ENCODE measurements around the gene HERC2. TPM values are rescaled to one million over a fixed set of nuclear protein-coding genes. Genes with fewer than 3 reads are reported as not detected.
"Not testable (repeated sequence)": the region's sequence is repeated elsewhere in the genome, so short reads cannot be mapped to it uniquely, and the experiment has no call there.

Gene HERC2
- total RNA-seq, 2 experiments from 2014 or later = 41.6 to 42.9 TPM

DNA sequence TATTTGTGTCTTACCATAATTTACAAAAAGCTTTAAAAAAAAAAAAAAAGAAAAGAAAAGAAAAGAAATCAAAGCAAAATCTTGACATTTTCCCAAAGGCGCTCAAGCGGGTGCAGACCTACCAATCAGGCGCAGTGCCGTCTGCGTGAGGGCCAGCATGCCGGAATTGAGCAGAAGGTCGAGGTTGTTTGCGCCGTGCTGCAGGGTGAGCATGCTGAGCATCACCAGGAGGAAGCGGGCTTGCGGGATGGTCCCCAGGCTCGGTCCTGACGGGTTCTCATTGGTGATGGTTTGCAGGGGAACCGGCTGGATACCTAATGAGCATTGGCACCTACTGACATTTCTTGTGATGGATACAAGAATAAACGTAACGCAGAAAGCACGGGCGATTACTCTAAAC is 93.9 kb downstream of the HERC2 start:
- Mint-ChIP-seq H3K27ac (no peak overlapping the region), H3K4me1 (no peaks in the 10 kb centered on the region), H3K27me3 (no peaks in the 10 kb centered on the region), H3K4me3 (no peak overlapping the region), H3K36me3 (peaks cover 21% of the 10 kb centered on the region), H3K9me3 (ENCODE audit: low read depth) (no peaks in the 10 kb centered on the region)
- CTCF ChIA-PET = no interaction called here
- ATAC-seq = no peak
- DNase-seq = no peak

DNA sequence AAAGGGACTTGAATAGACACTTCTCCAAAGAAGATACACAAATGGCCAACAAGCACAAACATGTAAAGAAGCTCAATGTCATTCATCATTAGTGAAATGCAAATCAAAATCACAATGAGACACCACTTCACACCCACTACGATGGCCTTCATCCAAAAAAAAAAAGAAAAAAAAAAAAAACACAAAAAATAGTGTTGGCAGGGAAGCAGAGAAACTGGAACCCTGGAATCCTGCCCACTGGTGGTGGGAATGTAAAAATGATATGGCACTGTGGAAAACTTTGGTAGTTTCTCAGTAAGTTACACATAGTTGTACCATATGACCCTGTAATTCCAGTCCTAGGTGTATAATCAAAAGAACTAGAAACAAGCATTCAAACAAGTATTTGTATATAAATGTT is 94.7 kb downstream of the HERC2 start:
- not testable (repeated sequence) for DNase-seq; ATAC-seq; H3K27ac Mint-ChIP-seq; H3K4me1 Mint-ChIP-seq; H3K27me3 Mint-ChIP-seq; H3K9me3 Mint-ChIP-seq (ENCODE audit: low read depth); H3K4me3 Mint-ChIP-seq
- H3K36me3 Mint-ChIP-seq = peaks cover 17% of the 10 kb centered on the region
- CTCF ChIA-PET = interaction anchor here (0.7 kb wide), 1 partner anchor 101 kb away, joined by 4 read pairs; no protein-coding TSS in a partner anchor

DNA sequence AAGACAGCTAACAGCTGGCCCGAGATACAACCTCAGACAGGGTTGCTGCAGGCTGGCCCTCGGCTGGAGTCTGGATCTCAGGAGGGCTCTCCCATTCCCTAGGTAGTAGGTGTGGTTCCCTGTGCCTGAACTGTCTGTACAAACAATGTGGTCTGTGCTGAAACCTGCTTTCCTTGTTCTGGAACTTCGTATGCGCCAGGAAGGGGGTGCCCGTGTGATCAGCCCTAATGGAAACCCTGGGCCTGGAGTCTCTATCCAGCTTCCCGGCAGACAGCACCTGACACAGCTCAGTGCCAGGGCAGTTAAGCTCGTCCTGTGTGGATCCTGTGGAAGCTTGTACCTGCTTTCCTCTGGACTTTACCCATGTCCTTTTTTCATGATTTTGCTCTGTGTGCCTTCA is 99.4 kb downstream of the HERC2 start:
- DNase-seq; H3K4me1 Mint-ChIP-seq; H3K4me3 Mint-ChIP-seq; H3K9me3 Mint-ChIP-seq (ENCODE audit: low read depth); CTCF ChIA-PET; H3K27ac Mint-ChIP-seq; ATAC-seq; H3K27me3 Mint-ChIP-seq: not testable (repeated sequence)
- peaks cover 14% of the 10 kb centered on the region for H3K36me3 Mint-ChIP-seq

GRCh38 chr15:28221696-28222095 is 100.3 kb downstream of the HERC2 start:
- H3K4me3 Mint-ChIP-seq; H3K27ac Mint-ChIP-seq; DNase-seq; H3K9me3 Mint-ChIP-seq (ENCODE audit: low read depth); H3K4me1 Mint-ChIP-seq; CTCF ChIA-PET; H3K27me3 Mint-ChIP-seq; ATAC-seq: not testable (repeated sequence)
- H3K36me3 Mint-ChIP-seq = peaks cover 14% of the 10 kb centered on the region

GRCh38 chr15:28219116-28219515 is 102.9 kb downstream of the HERC2 start:
- ATAC-seq (no peak), DNase-seq (no peak)
- Mint-ChIP-seq H3K27me3 (no peaks in the 10 kb centered on the region), H3K4me1 (no peaks in the 10 kb centered on the region), H3K9me3 (ENCODE audit: low read depth) (no peaks in the 10 kb centered on the region), H3K36me3 (peaks cover 1% of the 10 kb centered on the region), H3K27ac (no peak overlapping the region), H3K4me3 (no peak overlapping the region)
- CTCF ChIA-PET = no interaction called here

DNA sequence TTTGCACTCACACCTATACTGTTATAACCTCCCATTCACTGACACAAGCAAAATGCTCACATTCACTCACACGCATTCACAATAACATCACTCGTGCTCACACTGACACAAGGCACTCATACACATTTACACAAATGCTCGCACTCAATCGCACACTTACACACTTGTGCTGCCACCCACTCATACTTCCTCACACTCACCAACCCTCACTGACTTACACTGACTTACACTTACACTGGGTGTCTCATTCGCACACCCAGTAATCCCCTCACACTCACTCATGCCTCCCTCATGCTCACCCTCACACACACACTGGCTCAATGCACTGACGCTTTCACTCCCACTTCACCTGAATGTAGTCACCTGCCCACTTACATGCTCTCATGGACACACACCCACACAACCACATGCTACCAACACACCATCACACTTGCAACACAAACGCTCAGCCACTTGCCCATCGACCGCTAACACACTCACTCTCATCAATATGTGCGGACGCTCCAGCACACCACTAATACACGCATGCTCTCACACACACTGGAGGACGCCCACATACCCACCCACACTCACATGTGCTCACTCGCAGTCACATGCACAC is 104.9 kb downstream of the HERC2 start:
- H3K27me3 Mint-ChIP-seq; CTCF ChIA-PET; DNase-seq; H3K36me3 Mint-ChIP-seq; H3K4me1 Mint-ChIP-seq; H3K9me3 Mint-ChIP-seq (ENCODE audit: low read depth); H3K4me3 Mint-ChIP-seq; H3K27ac Mint-ChIP-seq; ATAC-seq: not testable (repeated sequence)

GRCh38 chr15:28215521-28215920 is 106.5 kb downstream of the HERC2 start:
- H3K4me3 Mint-ChIP-seq; DNase-seq; CTCF ChIA-PET; H3K4me1 Mint-ChIP-seq; H3K27ac Mint-ChIP-seq; H3K27me3 Mint-ChIP-seq; H3K9me3 Mint-ChIP-seq (ENCODE audit: low read depth); H3K36me3 Mint-ChIP-seq; ATAC-seq: not testable (repeated sequence)

GRCh38 chr15:28214006-28214790 is 107.8 kb downstream of the HERC2 start:
- H3K4me1 Mint-ChIP-seq; CTCF ChIA-PET; H3K27ac Mint-ChIP-seq; H3K9me3 Mint-ChIP-seq (ENCODE audit: low read depth); H3K36me3 Mint-ChIP-seq; DNase-seq; ATAC-seq; H3K4me3 Mint-ChIP-seq; H3K27me3 Mint-ChIP-seq: not testable (repeated sequence)

DNA sequence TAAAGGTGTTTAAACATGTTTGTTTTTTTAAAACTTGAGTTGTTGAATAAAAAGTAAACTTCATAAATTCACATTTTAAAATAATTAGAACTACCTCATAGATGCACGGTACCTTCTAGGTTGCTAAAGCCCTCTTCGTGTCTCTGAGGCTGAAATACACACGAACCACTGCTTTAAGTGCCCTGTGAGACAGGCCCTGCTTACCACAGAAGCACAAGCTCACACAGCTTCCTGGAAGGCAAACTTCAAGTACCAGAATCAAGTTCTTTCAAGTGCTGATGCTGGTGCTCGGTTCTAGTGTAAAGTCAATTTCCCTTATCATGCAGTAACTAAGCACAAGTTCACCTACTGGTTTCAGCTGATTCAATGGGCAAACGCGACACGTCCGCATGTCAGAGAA is 108.6 kb downstream of the HERC2 start:
- DNase-seq; CTCF ChIA-PET; H3K27ac Mint-ChIP-seq; H3K4me3 Mint-ChIP-seq; H3K27me3 Mint-ChIP-seq; ATAC-seq; H3K9me3 Mint-ChIP-seq (ENCODE audit: low read depth); H3K36me3 Mint-ChIP-seq; H3K4me1 Mint-ChIP-seq: not testable (repeated sequence)

GRCh38 chr15:28208583-28208982 is 113.4 kb downstream of the HERC2 start:
- Mint-ChIP-seq H3K36me3 (peaks cover 2% of the 10 kb centered on the region), H3K27ac (no peak overlapping the region)

GRCh38 chr15:28205640-28206039 is 116.3 kb downstream of the HERC2 start:
- H3K36me3 Mint-ChIP-seq; ATAC-seq; CTCF ChIA-PET; H3K4me3 Mint-ChIP-seq; H3K27me3 Mint-ChIP-seq; DNase-seq; H3K27ac Mint-ChIP-seq; H3K4me1 Mint-ChIP-seq; H3K9me3 Mint-ChIP-seq (ENCODE audit: low read depth): not testable (repeated sequence)

More at GRCh38 chr15:28208583-28208982, 113.4 kb downstream of the HERC2 start:
- no peaks in the 10 kb centered on the region for H3K9me3 Mint-ChIP-seq (ENCODE audit: low read depth)
- no peaks in the 10 kb centered on the region for H3K4me1 Mint-ChIP-seq
- CTCF ChIA-PET = no interaction called here
- no peaks in the 10 kb centered on the region for H3K27me3 Mint-ChIP-seq
- DNase-seq (no peak), ATAC-seq (no peak)
- H3K4me3 Mint-ChIP-seq = no peak overlapping the region

GRCh38 chr15:28203055-28203828 is 118.7 kb downstream of the HERC2 start:
- H3K27ac Mint-ChIP-seq; H3K4me1 Mint-ChIP-seq; DNase-seq; H3K27me3 Mint-ChIP-seq; CTCF ChIA-PET; H3K9me3 Mint-ChIP-seq (ENCODE audit: low read depth); H3K4me3 Mint-ChIP-seq; ATAC-seq: not testable (repeated sequence)
- H3K36me3 Mint-ChIP-seq = peaks cover 16% of the 10 kb centered on the region

GRCh38 chr15:28202124-28202523 is 119.9 kb downstream of the HERC2 start:
- H3K9me3 Mint-ChIP-seq (ENCODE audit: low read depth); H3K27ac Mint-ChIP-seq; H3K4me3 Mint-ChIP-seq; ATAC-seq; H3K27me3 Mint-ChIP-seq; H3K4me1 Mint-ChIP-seq; DNase-seq; CTCF ChIA-PET: not testable (repeated sequence)
- peaks cover 18% of the 10 kb centered on the region for H3K36me3 Mint-ChIP-seq

DNA sequence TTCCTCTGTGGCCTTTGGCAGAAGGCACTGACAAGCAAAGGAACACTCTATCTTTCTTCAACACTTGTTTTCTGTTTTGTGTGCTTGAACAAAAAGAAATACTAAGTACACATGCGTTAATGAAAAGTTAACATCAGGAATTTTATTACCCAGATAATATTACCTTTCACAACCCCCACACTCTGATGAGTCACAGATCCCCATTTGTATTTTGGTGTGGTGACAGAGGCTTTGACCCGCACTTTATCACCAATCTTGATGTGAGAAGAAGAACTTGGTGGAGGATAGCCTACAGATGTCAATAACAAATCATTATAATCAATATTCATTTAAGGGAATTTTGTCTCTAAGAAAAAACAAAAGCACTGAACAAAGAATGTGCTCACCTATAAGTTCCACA is 123.8 kb downstream of the HERC2 start:
- H3K36me3 Mint-ChIP-seq = peaks cover 28% of the 10 kb centered on the region
- H3K27ac Mint-ChIP-seq = not testable (repeated sequence)

More for the DNA sequence above, 123.8 kb downstream of the HERC2 start:
- H3K4me1 Mint-ChIP-seq; H3K4me3 Mint-ChIP-seq; ATAC-seq; H3K9me3 Mint-ChIP-seq (ENCODE audit: low read depth); CTCF ChIA-PET; H3K27me3 Mint-ChIP-seq; DNase-seq: not testable (repeated sequence)
